Bronchial epithelial cell (primary cell): ENCODE data around the gene SLC12A8. TPM values are rescaled to one million over a fixed set of nuclear protein-coding genes. Genes with fewer than 3 reads are reported as not detected.

Experiments used
- DNase-seq: peaks from one replicate; pipeline ENCODE4 v3.0.0-alpha.2; 2010; ENCODE audit warnings: low read depth
- FAIRE-seq: peaks from 2 replicates; lab custom pipeline; 2011; peaks lifted over from hg19 to GRCh38; lab: Jason Lieb, UNC
- H3K27me3 ChIP-seq: 2 replicates; pipeline ENCODE4 v1.5.1; 2011; ENCODE audit warnings: low read length; ENCODE audit not compliant: control insufficient read depth, insufficient read depth
- H3K36me3 ChIP-seq: 2 replicates; pipeline ENCODE4 v1.5.1; 2011; ENCODE audit warnings: low read length; ENCODE audit not compliant: control insufficient read depth, insufficient read depth
- H3K4me3 ChIP-seq: 2 replicates; pipeline ENCODE4 v1.5.1; 2011; ENCODE audit warnings: mild to moderate bottlenecking, low read depth, low read length, control low read depth
- CTCF ChIP-seq: IDR thresholded peaks from 2 replicates; pipeline ENCODE4 v1.5.1; 2011; ENCODE audit warnings: mild to moderate bottlenecking, moderate library complexity, low read length, control low read depth, inconsistent platforms; ENCODE audit not compliant: insufficient read depth, severe bottlenecking
- total RNA-seq: library from RNA; depleted of rRNA; stranded (reverse); fragments of >200 nt; gene quantifications from 2 replicates; pipeline ENCODE4 v1.2.1, GENCODE V29; 2014

The SLC12A8 gene
- total RNA-seq, 1 donor from 2014 or later, result 19.2 TPM

GRCh38 chr3:125175295-125176078 is 37.1 kb downstream of the SLC12A8 start:
- Histone ChIP-seq H3K36me3 (no peaks in the 10 kb centered on the region), H3K4me3 (no peak overlapping the region), H3K27me3 (no peaks in the 10 kb centered on the region)
- no peak for FAIRE-seq
- DNase-seq, result no peak
- no peak for TF ChIP-seq CTCF

GRCh38 chr3:125172346-125172745 is 40.2 kb downstream of the SLC12A8 start:
- FAIRE-seq, result no peak
- no peak for TF ChIP-seq CTCF

GRCh38 chr3:125168711-125169393 is 43.7 kb downstream of the SLC12A8 start:
- Histone ChIP-seq H3K27me3 (no peaks in the 10 kb centered on the region), H3K4me3 (no peak overlapping the region), H3K36me3 (no peaks in the 10 kb centered on the region)
- FAIRE-seq (no peak), DNase-seq (no peak)
- TF ChIP-seq CTCF, result no peak

More at GRCh38 chr3:125172346-125172745, 40.2 kb downstream of the SLC12A8 start:
- no peaks in the 10 kb centered on the region for H3K36me3 ChIP-seq
- DNase-seq, result no peak
- no peaks in the 10 kb centered on the region for H3K27me3 ChIP-seq
- no peak overlapping the region for H3K4me3 ChIP-seq

GRCh38 chr3:125166599-125167136 is 45.9 kb downstream of the SLC12A8 start:
- FAIRE-seq (no peak), DNase-seq (peak; percentile 74)
- H3K4me3 ChIP-seq, result no peak overlapping the region
- TF ChIP-seq CTCF, result no peak
- H3K27me3 ChIP-seq, result no peaks in the 10 kb centered on the region
- H3K36me3 ChIP-seq, result no peaks in the 10 kb centered on the region

- Histone ChIP-seq H3K27me3 (no peaks in the 10 kb centered on the region), H3K36me3 (no peaks in the 10 kb centered on the region)
- FAIRE-seq, result no peak
Measured at GRCh38 chr3:125165948-125166553, 46.5 kb downstream of the SLC12A8 start.

More at GRCh38 chr3:125165948-125166553, 46.5 kb downstream of the SLC12A8 start:
- no peak for DNase-seq
- no peak for TF ChIP-seq CTCF
- H3K4me3 ChIP-seq, result no peak overlapping the region
